WI38 (cell line): ENCODE results near the gene IFIT5.

ENCODE experiments used
- H3K4me3 ChIP-seq: 2 replicates; pipeline ENCODE4 v1.5.1; 2011; ENCODE audit warnings: low read depth, mild to moderate bottlenecking, control low read depth, low read length
- TF ChIP-seq, protein P1 (sequence below): IDR thresholded peaks from 2 replicates; pipeline ENCODE4 v1.5.1; 2012; ENCODE audit warnings: low read depth, mild to moderate bottlenecking, control low read depth, low read length

Gene IFIT5

DNA sequence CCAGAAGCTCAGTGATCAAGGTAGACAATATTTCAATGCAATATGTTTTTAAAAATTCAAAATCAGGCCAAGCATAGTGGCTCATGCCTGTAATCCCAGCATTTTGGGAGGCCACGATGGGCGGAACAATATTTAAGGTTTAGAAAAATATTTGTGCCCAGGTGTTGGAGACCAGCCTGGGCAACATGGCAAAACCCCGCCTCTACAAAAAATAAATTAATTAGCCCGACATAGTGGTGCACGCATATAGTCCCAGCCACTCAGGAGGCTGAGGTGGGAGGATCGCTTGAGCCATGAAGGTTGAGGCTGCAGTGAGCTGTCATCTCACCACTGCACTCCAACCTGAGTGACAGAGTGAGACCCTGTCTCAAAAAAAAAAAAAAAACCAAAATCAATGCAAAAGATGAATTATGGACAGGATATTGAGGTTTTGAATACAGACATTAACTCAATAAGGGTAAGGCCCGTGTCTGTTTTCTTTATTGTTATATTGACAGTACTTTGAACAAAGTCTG, 913 bp upstream of the IFIT5 start:
- peak overlapping the region; percentile 80 for H3K4me3 ChIP-seq
- TF ChIP-seq, protein P1, sequence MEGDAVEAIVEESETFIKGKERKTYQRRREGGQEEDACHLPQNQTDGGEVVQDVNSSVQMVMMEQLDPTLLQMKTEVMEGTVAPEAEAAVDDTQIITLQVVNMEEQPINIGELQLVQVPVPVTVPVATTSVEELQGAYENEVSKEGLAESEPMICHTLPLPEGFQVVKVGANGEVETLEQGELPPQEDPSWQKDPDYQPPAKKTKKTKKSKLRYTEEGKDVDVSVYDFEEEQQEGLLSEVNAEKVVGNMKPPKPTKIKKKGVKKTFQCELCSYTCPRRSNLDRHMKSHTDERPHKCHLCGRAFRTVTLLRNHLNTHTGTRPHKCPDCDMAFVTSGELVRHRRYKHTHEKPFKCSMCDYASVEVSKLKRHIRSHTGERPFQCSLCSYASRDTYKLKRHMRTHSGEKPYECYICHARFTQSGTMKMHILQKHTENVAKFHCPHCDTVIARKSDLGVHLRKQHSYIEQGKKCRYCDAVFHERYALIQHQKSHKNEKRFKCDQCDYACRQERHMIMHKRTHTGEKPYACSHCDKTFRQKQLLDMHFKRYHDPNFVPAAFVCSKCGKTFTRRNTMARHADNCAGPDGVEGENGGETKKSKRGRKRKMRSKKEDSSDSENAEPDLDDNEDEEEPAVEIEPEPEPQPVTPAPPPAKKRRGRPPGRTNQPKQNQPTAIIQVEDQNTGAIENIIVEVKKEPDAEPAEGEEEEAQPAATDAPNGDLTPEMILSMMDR = no peak

GRCh38 chr10:89414879-89415821, 782 bp downstream of the IFIT5 start:
- H3K4me3 ChIP-seq = peak overlapping the region; percentile 80
- TF ChIP-seq, protein P1 = no peak

DNA sequence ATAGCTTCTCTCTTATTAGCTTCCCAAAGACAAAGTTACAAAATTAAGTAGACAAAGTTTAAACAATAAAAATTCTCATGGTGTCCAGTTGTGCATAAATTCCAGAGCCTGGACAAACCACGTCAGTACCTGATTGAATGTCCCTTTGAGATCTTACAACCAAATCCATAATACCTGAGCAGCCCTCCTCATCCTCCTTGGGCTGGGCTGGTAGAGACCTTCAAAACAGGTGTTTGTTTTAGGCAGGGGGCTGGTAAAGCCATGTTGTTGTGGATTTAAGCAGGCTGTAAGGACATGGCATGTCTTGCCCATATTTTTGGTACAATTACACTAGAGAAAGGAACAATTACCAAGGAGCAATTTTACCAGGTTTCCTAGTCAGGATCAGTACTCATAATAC, 2.1 kb downstream of the IFIT5 start:
- TF ChIP-seq, protein P1 = no peak
- H3K4me3 ChIP-seq = no peak overlapping the region

DNA sequence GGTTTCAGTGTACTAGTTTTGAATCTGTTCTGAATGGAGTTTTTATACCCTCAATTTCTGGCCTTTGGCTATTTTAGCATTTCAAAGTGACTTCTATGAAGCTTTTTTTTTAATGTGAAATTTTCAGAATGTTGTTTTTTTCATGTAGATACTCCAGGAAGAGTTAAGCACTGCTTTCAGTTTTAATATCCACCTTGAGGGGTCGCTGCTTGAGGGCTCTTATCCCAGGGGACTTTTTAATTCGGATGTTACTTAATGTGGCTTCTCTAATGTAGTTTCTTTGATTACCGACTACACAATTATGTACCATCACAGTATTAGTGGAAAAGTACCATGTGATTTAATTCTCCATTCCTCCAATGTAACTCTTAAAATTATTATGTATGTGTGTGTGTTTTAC, 5.2 kb downstream of the IFIT5 start:
- TF ChIP-seq, protein P1 = peak; percentile 21
- no peak overlapping the region for H3K4me3 ChIP-seq

DNA sequence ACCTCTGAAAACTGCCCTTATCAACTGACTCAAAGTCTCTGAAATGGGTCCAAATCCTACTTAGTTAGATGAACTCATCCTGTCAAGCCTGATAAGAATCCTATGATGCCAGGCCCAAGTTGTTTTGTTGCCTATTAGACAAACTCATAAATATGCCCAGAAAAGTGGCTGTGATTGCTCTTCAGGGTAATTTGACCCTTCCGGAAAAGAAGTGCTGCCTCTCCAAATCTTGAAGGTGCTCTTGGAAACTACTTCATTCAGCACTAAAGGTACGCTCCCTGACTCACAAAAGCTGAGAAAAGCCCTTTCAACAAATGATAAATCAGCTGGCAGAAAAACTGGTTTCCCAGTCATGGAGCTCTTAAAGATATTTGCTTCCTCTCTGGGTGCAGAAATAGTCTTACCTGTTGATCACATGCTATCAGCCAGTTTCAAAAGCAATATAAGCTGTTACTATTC, 6.7 kb downstream of the IFIT5 start:
- TF ChIP-seq, protein P1 = no peak

GRCh38 chr10:89425000-89425399, 10.6 kb downstream of the IFIT5 start:
- H3K4me3 ChIP-seq = no peak overlapping the region
- TF ChIP-seq, protein P1 = no peak

More for the DNA sequence above, 6.7 kb downstream of the IFIT5 start:
- no peak overlapping the region for H3K4me3 ChIP-seq
